Measurements from ENCODE around the gene BTAF1.

DNA sequence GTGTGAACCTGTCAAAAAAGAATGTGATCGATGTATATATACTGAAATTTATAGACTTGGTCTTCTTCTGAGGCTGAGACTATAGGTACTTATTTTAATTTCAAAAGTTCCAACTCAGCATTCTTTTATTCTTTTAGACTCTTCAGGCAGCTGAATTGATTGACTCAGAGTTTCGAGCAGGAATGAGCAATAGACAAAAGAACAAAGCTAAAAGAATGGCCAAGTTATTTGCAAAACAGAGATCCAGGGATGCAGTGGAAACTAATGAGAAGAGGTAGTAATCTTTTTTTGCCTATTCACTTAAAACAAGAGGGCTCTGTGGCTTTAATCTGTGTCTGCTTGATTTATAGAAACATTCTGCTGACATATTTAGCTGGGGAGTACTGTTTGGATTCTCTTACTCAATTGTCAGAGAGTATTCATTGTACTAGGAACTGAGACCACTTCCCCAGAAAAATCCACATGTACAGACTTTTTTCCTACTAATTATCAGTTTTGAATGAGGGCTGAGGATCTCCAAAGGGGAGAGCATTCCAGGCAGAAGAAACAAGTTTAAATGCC lies 30.1 kb downstream of the BTAF1 start:
- TF ChIP-seq, protein P1, sequence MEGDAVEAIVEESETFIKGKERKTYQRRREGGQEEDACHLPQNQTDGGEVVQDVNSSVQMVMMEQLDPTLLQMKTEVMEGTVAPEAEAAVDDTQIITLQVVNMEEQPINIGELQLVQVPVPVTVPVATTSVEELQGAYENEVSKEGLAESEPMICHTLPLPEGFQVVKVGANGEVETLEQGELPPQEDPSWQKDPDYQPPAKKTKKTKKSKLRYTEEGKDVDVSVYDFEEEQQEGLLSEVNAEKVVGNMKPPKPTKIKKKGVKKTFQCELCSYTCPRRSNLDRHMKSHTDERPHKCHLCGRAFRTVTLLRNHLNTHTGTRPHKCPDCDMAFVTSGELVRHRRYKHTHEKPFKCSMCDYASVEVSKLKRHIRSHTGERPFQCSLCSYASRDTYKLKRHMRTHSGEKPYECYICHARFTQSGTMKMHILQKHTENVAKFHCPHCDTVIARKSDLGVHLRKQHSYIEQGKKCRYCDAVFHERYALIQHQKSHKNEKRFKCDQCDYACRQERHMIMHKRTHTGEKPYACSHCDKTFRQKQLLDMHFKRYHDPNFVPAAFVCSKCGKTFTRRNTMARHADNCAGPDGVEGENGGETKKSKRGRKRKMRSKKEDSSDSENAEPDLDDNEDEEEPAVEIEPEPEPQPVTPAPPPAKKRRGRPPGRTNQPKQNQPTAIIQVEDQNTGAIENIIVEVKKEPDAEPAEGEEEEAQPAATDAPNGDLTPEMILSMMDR (IDR thresholded peaks at IDR 0.05) = no peak
- TF ChIP-seq POLR2AphosphoS5 (IDR thresholded peaks at IDR 0.05) = no peak
- TF ChIP-seq EP300 (IDR thresholded peaks at IDR 0.05) = no peak
- TF ChIP-seq POLR2A (IDR thresholded peaks at IDR 0.05) = no peak
